BE2C (cell line): ENCODE data around the gene SPINDOC.

Source experiments
- DNase-seq: peaks from one replicate; pipeline ENCODE4 v3.0.0-alpha.2; 2020
- H3K27me3 ChIP-seq: fragments of 250-450 bp; sonication (Bioruptor Pico); 2 replicates; pipeline ENCODE4 v1.5.1; 2020; ENCODE audit warnings: mild to moderate bottlenecking
- H3K36me3 ChIP-seq: fragments of 250-450 bp; sonication (Bioruptor Pico); 2 replicates; pipeline ENCODE4 v1.5.1; 2020; ENCODE audit warnings: mild to moderate bottlenecking
- H3K4me1 ChIP-seq: fragments of 250-450 bp; sonication (Bioruptor Pico); 2 replicates; pipeline ENCODE4 v1.5.1; 2020
- H3K4me3 ChIP-seq: 2 replicates; pipeline ENCODE4 v1.5.1; 2011; ENCODE audit warnings: low read depth, low read length
- H3K9me3 ChIP-seq: fragments of 250-450 bp; sonication (Bioruptor Pico); 2 replicates; pipeline ENCODE4 v1.5.1; 2020
- TF ChIP-seq, protein P1 (sequence below): IDR thresholded peaks from 2 replicates; pipeline ENCODE4 v1.5.1; 2012; ENCODE audit warnings: mild to moderate bottlenecking, low read depth, low read length

Gene SPINDOC

GRCh38 chr11:63835158-63835545 is 21.9 kb downstream of the SPINDOC start:
- DNase-seq: no peak
- Histone ChIP-seq H3K4me3 (no peak overlapping the region), H3K9me3 (no peaks in the 10 kb centered on the region), H3K27me3 (no peaks in the 10 kb centered on the region), H3K36me3 (no peaks in the 10 kb centered on the region), H3K4me1 (0 out of 2 replicates have a peak, but pooled peaks cover 2% of the 10 kb centered on the region)
- TF ChIP-seq, protein P1, sequence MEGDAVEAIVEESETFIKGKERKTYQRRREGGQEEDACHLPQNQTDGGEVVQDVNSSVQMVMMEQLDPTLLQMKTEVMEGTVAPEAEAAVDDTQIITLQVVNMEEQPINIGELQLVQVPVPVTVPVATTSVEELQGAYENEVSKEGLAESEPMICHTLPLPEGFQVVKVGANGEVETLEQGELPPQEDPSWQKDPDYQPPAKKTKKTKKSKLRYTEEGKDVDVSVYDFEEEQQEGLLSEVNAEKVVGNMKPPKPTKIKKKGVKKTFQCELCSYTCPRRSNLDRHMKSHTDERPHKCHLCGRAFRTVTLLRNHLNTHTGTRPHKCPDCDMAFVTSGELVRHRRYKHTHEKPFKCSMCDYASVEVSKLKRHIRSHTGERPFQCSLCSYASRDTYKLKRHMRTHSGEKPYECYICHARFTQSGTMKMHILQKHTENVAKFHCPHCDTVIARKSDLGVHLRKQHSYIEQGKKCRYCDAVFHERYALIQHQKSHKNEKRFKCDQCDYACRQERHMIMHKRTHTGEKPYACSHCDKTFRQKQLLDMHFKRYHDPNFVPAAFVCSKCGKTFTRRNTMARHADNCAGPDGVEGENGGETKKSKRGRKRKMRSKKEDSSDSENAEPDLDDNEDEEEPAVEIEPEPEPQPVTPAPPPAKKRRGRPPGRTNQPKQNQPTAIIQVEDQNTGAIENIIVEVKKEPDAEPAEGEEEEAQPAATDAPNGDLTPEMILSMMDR: no peak

DNA sequence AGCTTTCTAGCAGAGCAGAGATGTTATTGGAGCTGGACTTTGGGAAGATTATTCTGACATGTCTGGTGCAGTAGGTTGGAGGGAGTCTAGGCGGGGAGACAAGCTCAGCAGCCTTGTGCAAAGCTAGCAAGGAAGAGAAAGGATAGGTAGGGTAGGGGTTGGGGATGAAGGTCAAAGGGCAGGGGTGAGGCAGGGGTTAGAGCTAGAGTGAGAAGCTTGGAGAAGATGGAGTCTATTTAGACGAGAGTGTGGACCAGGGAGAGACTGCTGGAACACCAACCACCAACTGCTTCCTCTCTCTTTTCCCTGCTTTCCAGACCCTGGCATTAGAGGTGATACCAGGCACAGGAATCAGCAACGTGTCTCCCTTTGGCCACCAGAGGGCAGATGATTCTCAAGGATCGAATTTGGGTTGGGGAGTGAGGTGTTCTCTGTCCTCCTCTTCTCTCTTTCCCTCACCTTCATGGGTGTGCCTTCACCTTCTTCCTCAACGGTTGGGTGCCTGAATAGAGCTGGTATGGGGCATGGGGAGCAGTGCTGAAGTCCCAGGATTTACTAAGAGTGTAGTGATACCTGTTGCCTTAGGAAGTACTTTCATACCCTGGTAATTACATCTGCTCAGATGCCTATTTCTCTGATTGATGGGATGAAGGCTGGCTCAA is 23.9 kb downstream of the SPINDOC start:
- no peak overlapping the region for H3K4me3 ChIP-seq
- 0 out of 2 replicates have a peak, but pooled peaks cover 2% of the 10 kb centered on the region for H3K4me1 ChIP-seq
- no peaks in the 10 kb centered on the region for H3K9me3 ChIP-seq
- TF ChIP-seq, protein P1: peak; percentile 77
- no peaks in the 10 kb centered on the region for H3K36me3 ChIP-seq
- H3K27me3 ChIP-seq: no peaks in the 10 kb centered on the region
- peak; percentile 68 for DNase-seq

- TF ChIP-seq, protein P1: no peak
These were observed 24.5 kb downstream of the SPINDOC start for GRCh38 chr11:63837739-63838138.

GRCh38 chr11:63838150-63838677 is 25.0 kb downstream of the SPINDOC start:
- TF ChIP-seq, protein P1: no peak
- no peak for DNase-seq
- peak overlapping the region; percentile 42 for H3K4me3 ChIP-seq
- H3K9me3 ChIP-seq: no peaks in the 10 kb centered on the region
- H3K36me3 ChIP-seq: no peaks in the 10 kb centered on the region
- H3K4me1 ChIP-seq: 0 out of 2 replicates have a peak, but pooled peaks cover 2% of the 10 kb centered on the region
- H3K27me3 ChIP-seq: no peaks in the 10 kb centered on the region

More at GRCh38 chr11:63837739-63838138, 24.5 kb downstream of the SPINDOC start:
- H3K4me3 ChIP-seq: no peak overlapping the region
- no peaks in the 10 kb centered on the region for H3K27me3 ChIP-seq
- DNase-seq: no peak
- 0 out of 2 replicates have a peak, but pooled peaks cover 2% of the 10 kb centered on the region for H3K4me1 ChIP-seq
- no peaks in the 10 kb centered on the region for H3K9me3 ChIP-seq
- no peaks in the 10 kb centered on the region for H3K36me3 ChIP-seq

- Histone ChIP-seq H3K4me3 (peak within 1 kb of the TSS; percentile 79), H3K36me3 (no peaks in the 10 kb centered on the region), H3K27me3 (no peaks in the 10 kb centered on the region), H3K9me3 (no peaks in the 10 kb centered on the region), H3K4me1 (0 out of 2 replicates have a peak, but pooled peaks cover 2% of the 10 kb centered on the region)
- TF ChIP-seq, protein P1: no peak
- peak; percentile 93 for DNase-seq
These were observed 25.6 kb downstream of the SPINDOC start, which contains the start of gene MARK2 for GRCh38 chr11:63838678-63839507. Gene MARK2, plus strand, starts transcription at chr11:63839110. Its CDS starts 397 bp downstream, at chr11:63839507.
